GM19438 (cell line): Measurements from ENCODE around the gene KRT78.
"Not testable (repeated sequence)": the region's sequence is repeated elsewhere in the genome, so short reads cannot be mapped to it uniquely, and the experiment has no call there.

ENCODE experiments used
- ATAC-seq: cut with Tn5 transposase; IDR thresholded peaks from one replicate; pipeline ENCODE4 v1.9.1; 2021; ENCODE audit warnings: low read depth; ENCODE audit not compliant: unreplicated experiment

KRT78 gene

GRCh38 chr12:52798671-52799504 is 49.9 kb downstream of the KRT78 start:
- no peak for ATAC-seq

- ATAC-seq = no peak
These were observed 50.7 kb downstream of the KRT78 start for GRCh38 chr12:52798003-52798670.

DNA sequence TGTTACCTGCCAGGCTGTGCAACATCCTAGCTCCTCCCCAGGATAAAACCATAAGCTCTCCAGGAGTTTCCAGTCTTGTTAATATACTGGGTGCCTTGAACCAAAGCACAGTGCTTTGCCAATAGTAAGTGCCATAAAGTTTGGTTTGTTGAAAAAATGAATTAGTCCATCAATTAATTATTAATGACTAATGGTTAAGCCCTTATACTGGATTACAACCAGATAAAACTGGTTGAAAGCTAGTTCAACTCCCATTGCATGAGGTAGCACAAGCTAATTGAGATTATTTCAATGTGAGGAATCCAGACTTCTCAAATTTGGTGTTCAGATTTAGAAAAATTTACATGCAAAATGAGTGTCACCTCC is 51.3 kb downstream of the KRT78 start:
- no peak for ATAC-seq

- ATAC-seq = no peak
These were observed 51.8 kb downstream of the KRT78 start for GRCh38 chr12:52796839-52797528.

DNA sequence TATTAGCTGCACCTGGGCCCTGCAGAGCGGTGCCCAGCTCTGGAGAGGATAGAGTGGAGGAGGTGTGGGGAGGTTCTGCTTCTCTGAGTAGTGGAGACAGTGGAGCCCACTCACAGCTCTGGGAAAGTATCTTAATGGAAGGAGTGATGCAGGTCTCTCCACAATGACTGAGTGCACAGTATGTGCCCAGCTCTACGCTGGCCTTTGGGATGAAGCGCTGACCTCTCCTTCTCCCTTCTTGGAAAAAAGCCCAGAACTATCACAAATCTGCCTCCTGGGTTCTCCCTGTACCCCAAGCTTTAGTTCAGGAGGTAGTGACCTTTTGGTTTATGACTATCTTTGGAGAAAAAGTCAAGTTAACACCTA is 52.4 kb downstream of the KRT78 start:
- ATAC-seq = no peak

GRCh38 chr12:52795694-52796428 is 52.9 kb downstream of the KRT78 start, which contains the start of gene KRT3:
KRT3 (minus strand) TSS chr12:52796117; CDS start chr12:52796042, 75 bp downstream.
- ATAC-seq = no peak

DNA sequence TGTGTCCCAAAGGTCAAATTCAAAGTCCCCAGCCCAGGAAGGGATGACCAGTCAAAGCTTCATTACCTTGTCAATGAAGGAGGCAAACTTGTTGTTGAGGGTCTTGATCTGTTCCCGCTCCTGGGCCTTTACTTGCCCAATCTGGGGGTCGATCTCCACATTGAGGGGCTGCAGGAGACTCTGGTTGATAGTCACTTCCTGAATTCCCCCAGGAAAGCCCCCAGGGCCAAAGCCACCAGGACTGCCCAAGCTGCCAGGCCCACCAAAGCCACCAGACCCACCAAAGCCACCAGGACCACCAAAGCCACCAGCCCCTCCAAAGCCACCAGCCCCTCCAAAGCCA is 53.5 kb downstream of the KRT78 start:
- ATAC-seq = not testable (repeated sequence)

GRCh38 chr12:52794479-52795331 is 54.1 kb downstream of the KRT78 start:
- no peak for ATAC-seq

DNA sequence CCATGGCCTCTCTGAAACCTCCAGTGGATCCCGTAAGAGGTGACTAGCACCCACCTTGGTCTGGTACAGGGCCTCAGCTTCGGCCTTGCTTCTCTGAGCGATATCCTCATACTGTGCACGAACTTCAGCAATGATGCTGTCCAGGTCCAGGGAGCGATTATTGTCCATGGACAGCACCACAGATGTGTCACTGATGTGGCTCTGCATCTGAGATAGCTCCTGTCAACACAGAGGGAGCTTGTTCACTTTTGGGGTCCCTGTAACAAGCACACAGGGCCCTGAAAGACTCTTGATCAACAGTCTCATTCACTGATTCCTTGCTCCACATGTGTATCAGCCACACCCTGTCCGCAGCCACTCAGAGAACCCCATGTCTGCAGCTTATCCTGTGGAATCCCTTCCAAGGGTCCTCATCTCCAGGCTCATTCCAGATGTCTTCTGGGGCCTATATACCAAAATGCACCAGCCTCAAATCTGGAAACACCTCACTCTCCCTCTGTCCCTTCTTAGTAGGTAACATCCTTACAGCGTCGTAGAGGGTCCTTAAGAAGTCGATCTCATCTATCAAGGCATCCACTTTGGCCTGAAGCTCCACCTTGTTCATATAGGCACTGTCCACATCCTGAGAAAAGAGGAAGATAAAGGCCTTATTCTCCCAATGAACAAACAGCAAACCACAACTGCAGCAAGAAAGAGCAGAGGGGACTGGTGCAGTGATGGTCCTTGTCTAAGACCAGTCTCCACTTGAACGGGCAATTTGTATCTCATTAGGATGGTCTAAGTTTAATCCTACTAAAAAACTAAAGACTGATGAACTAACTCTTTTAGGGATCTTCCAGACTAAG is 56.4 kb downstream of the KRT78 start:
- ATAC-seq = no peak

DNA sequence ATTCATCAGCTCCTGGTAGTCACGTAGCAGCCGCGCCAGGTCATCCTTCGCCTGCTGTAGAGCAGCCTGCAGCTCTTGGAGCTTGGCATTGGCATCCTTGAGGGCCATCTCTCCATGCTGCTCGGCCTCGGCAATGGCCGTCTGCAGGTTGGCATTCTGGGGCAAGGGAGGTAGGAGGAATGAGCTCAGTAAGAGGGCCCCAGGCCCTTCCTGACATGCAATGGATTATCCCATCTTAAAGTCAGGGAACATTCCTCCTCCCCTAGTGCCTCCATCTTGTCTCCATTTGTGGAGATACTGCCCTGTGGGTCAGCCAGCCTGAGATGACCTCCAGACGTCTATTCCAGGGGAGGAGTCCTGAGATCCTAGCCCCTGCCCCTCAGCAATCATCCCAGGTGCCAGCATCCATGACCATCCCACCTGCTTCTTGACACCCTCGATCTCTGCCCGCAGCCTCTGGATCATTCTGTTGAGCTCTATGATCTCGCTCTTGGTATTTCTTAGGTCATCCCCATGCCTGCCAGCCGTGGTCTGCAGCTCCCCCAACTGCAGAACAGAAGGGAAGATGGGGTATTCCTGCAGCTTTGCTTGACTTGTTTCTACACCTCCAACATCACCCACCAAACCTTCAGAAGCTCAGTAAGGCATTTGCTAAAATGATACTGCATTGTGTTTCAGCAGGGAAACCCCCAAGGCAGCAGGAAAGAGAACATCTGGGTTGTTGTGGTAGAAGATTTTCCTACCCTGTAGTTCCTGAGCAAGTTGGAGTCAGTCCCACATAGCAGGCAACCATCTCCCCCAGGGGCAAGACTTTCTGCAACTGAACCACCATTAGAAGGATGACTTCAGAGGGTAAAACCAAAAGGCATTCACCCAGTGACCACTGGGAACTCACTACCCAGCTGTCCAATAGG is 57.3 kb downstream of the KRT78 start:
- no peak for ATAC-seq

GRCh38 chr12:52790427-52791270 is 58.1 kb downstream of the KRT78 start:
- ATAC-seq = no peak

DNA sequence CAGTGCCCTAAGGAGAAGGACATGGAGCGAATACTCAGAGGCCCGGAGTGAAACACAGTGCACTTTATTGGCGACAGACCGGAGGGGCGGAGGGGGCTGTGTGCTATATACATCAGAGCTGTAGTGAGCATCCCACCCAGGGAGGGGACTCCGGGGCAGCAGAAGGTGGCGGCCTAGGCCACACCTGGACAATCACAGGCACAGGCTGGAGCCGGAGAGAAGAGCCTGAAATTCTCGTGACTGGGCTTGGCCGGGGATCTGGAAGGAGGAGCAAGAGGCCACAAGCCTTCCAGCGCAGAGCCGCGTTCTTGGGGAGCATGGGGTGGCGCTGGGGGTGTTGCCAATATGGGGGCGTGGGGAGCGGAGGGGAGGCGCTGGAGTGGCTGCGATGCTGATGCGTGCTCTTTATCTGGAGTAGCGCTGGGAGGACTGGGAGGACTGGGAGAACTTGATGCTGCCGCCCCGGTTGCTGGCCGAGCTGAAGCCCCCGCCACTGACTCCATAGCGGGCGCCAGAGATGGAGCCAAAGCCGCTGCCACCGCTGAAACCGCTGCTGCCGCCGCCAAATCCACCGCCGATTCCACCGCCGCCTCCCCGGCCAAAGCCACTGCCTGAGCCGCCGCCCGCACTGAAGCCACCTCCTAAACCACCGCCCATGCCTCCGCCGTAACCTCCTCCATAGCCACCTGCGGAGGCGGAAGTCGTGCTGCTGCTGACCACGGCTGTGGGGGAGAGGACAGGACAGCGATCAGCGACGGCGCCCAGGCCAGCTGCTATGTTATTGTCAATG is 59.0 kb downstream of the KRT78 start:
- ATAC-seq = no peak

DNA sequence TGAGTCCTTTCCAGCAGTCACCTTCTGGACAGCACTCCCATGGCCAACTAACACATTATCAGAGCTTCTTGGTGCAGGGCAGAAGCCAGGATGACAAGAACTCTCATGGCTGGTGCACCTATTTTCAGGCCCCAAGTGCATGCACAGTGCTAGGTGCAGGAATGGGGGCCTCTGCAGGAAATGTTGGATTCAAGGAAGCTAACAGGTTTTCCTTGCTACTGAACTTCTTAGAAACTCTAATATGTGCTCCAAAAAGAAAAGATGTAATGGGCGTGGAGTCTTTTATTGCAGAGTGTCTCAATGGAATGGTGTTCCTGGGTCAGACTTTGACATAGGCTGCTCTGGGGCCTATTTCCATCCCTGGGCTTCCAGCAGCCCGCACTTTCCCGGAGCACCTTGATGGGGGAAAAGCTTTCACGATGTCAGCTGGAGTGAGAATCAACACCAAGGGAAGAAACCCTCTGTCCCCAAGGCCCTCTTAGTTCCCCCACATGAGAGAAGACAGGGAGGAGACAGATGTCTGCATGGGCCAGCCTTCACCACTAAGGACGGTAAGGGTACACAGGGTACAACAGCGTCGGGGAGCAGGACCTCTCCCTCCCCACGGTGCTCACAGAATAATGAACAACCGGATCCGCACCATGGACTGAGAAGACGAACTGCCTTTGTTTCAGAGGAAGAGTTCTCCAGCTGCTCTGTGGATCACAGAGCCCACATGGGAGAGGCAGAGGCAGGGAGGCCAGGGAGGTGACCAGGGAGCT is 59.7 kb downstream of the KRT78 start:
- ATAC-seq = no peak

GRCh38 chr12:52788192-52788875 is 60.5 kb downstream of the KRT78 start:
- no peak for ATAC-seq
